HepG2 (cell line): ENCODE results near the gene CASR. TPM values are rescaled to one million over a fixed set of nuclear protein-coding genes. Genes with fewer than 3 reads are reported as not detected.

Experiments used
- ATAC-seq: fragments of 200-7000 bp; cut with Tn5 transposase; 3 replicates; pipeline ENCODE4 v1.9.1; 2020; ENCODE audit warnings: mild to moderate bottlenecking, moderate library complexity
- BruUV-seq: library from RNA; stranded (reverse); fragments of 400-500 nt; replicated peaks from 2 replicates; lab custom pipeline; 2021; lab: Mats Ljungman, UMichigan
- CTCF ChIA-PET: fragments of 300-600 bp; formaldehyde crosslinking; extraction: SDS; loops from one replicate; lab custom pipeline; 2021; ENCODE audit warnings: low total read pairs, inconsistent platforms, low intra/inter-chr PET ratio; lab: Yijun Ruan, JAX
- POLR2A ChIA-PET: fragments of 350-600 bp; sonication (Branson Sonifier 250); formaldehyde crosslinking; loops from one replicate; lab custom pipeline; 2020; ENCODE audit warnings: antibody characterized with exemption, inconsistent platforms; lab: Yijun Ruan, JAX
- DNase-seq: peaks from one replicate; pipeline ENCODE4 v3.0.0-alpha.2; 2015; ENCODE audit warnings: low spot score
- FAIRE-seq: peaks from 3 replicates; lab custom pipeline; 2011; peaks lifted over from hg19 to GRCh38; lab: Jason Lieb, UNC
- H2AFZ ChIP-seq: one replicate; pipeline ENCODE4 v1.6.1; 2011; ENCODE audit warnings: low read length, inconsistent platforms
- H3K27ac ChIP-seq: fragments of 300-600 bp; 3 replicates; pipeline ENCODE4 v1.8.0; 2011; ENCODE audit warnings: mixed run types, mild to moderate bottlenecking, mixed read lengths, low read length, inconsistent platforms; ENCODE audit not compliant: insufficient read depth; ENCODE audit errors: extremely low read length
- H3K27me3 ChIP-seq, 2 experiments: fragments of 200-600 bp in 1 of 2; 2 replicates in 1 of 2; 3 replicates in 1 of 2; pipeline versions ENCODE4 v1.6.0 to v1.8.0; 2011; ENCODE audit warnings: low read length in 2 of 2, mild to moderate bottlenecking in 2 of 2, moderate library complexity in 2 of 2, inconsistent platforms in 1 of 2; ENCODE audit not compliant: insufficient read depth in 2 of 2, control insufficient read depth in 1 of 2
- H3K36me3 ChIP-seq, 2 experiments: fragments of 200-600 bp in 1 of 2; replicated peaks in 1 of 2; 2 replicates in 1 of 2; 3 replicates in 1 of 2; pipeline versions ENCODE4 v1.5.1 to v1.8.0; 2011; ENCODE audit warnings: low read length in 2 of 2, inconsistent platforms in 1 of 2; ENCODE audit not compliant: insufficient read depth in 2 of 2, control insufficient read depth in 1 of 2
- H3K4me1 ChIP-seq: 2 replicates; pipeline ENCODE4 v1.5.1; 2012; ENCODE audit warnings: low read length, inconsistent platforms; ENCODE audit not compliant: insufficient read depth
- H3K4me2 ChIP-seq: 2 replicates; pipeline ENCODE4 v1.6.0; 2011; ENCODE audit warnings: low read depth, low read length, inconsistent platforms
- H3K4me3 ChIP-seq, 3 experiments: fragments of 200-600 bp in 1 of 3; sonication (generic), shearing (Covaris generic) in 1 of 3; replicated peaks in 1 of 3; 2 replicates each; pipeline ENCODE4 v1.5.1; 2011 to 2016; ENCODE audit warnings: low read length in 3 of 3, inconsistent platforms in 2 of 3, low read depth in 2 of 3, mild to moderate bottlenecking in 2 of 3, control low read depth in 1 of 3, mixed read lengths in 1 of 3; ENCODE audit not compliant: insufficient read depth in 1 of 3
- H3K79me2 ChIP-seq: one replicate; pipeline ENCODE4 v1.6.1; 2011; ENCODE audit warnings: low read length, inconsistent platforms; ENCODE audit not compliant: insufficient read depth
- H3K9ac ChIP-seq: 2 replicates; pipeline ENCODE4 v1.6.0; 2011; ENCODE audit warnings: mild to moderate bottlenecking, low read depth, low read length, inconsistent platforms; ENCODE audit not compliant: insufficient read depth
- H3K9me3 ChIP-seq: 2 replicates; pipeline ENCODE4 v1.5.1; 2012; ENCODE audit warnings: mild to moderate bottlenecking, low read length
- H4K20me1 ChIP-seq: 2 replicates; pipeline ENCODE4 v1.6.0; 2011; ENCODE audit warnings: inconsistent platforms, mild to moderate bottlenecking, low read length, moderate library complexity; ENCODE audit not compliant: insufficient read depth
- GABPB1 ChIP-seq: IDR thresholded peaks from 2 replicates; pipeline ENCODE4 v1.6.1; 2016; ENCODE audit warnings: mild to moderate bottlenecking, missing genetic modification reagents, moderate library complexity, missing compliant biosample characterization
- HNF1A ChIP-seq, 2 experiments: sonication (generic) in 1 of 2; formaldehyde crosslinking in 1 of 2; IDR thresholded peaks; 2 replicates each; pipeline versions ENCODE4 v1.4.0 to v1.6.1; 2016 to 2020; ENCODE audit warnings: borderline replicate concordance in 1 of 2, low read depth in 1 of 2, mild to moderate bottlenecking in 1 of 2, missing genetic modification reagents in 1 of 2
- PAXIP1 ChIP-seq: sonication (generic); formaldehyde crosslinking; conservative IDR thresholded peaks from 2 replicates; pipeline ENCODE4 v1.4.0; 2020; ENCODE audit warnings: mild to moderate bottlenecking, missing genetic modification reagents, moderate library complexity
- RARA ChIP-seq: IDR thresholded peaks from 2 replicates; pipeline ENCODE4 v1.6.1; 2016; ENCODE audit warnings: missing genetic modification reagents, missing compliant biosample characterization
- ZNF256 ChIP-seq: sonication (generic); formaldehyde crosslinking; conservative IDR thresholded peaks from 2 replicates; pipeline ENCODE4 v1.4.0; 2020; ENCODE audit warnings: missing genetic modification reagents
- ZNF839 ChIP-seq: sonication (generic); formaldehyde crosslinking; IDR thresholded peaks from 2 replicates; pipeline ENCODE4 v1.4.0; 2020; ENCODE audit warnings: missing genetic modification reagents, mild to moderate bottlenecking, borderline replicate concordance
- WGBS: methylation state at CpG from one replicate; pipeline ENCODE4 v1.1.6; 2017; ENCODE audit warnings: low lambda C conversion rate; 5-methylcytosine and 5-hydroxymethylcytosine counted together
- in situ Hi-C: cut with HindIII; loops from 2 replicates; pipeline ENCODE4 v1.10.0; 2017; ENCODE audit warnings: low pct_unique_long_range_greater_than_20kb; ENCODE audit not compliant: extremely low pct_ligation_motif_present
- intact Hi-C: fragments of 100-400 bp; cut with micrococcal nuclease; formaldehyde crosslinking; loops from one replicate; pipeline ENCODE4 v1.10.0; 2022; ENCODE audit not compliant: unreplicated experiment
- polyA plus RNA-seq, 8 experiments: library from polyadenylated mRNA; depleted of rRNA in 3 of 8; stranded (reverse) in 7 of 8; unstranded in 1 of 8; fragments of >200 nt; fragmentation: Illumina TruSeq in 4 of 8; extraction: Trizol in 4 of 8; gene quantifications; 2 replicates each; pipeline versions ENCODE4 v1.2.1 to v1.2.3, GENCODE V29; 2011 to 2016; ENCODE audit warnings: low read depth in 4 of 8, missing spikeins in 1 of 8, mixed read lengths in 1 of 8; ENCODE audit not compliant: insufficient read depth in 1 of 8
- total RNA-seq, 5 experiments: library from RNA; depleted of rRNA; stranded (reverse); fragments of >200 nt; fragmentation: Illumina TruSeq; extraction: Trizol; gene quantifications; 2 replicates each; pipeline ENCODE4 v1.2.3, GENCODE V29; 2016; ENCODE audit warnings: low read depth in 1 of 5

Gene CASR
- total and polyA plus RNA-seq, 2 of the 13 experiments (the other 11 are each of a cell fraction or from before 2014, with no cell fraction given): not detected

- peaks cover 0 to 14% of the 10 kb centered on the region in 2 experiments; a peak in 4 of 5 replicates for H3K27me3 ChIP-seq
- no peak for TF ChIP-seq RARA (CRISPR knock-in tag)
- TF ChIP-seq GABPB1 (CRISPR knock-in tag): no peak
- TF ChIP-seq PAXIP1 (CRISPR knock-in tag): no peak
- TF ChIP-seq HNF1A (IDR thresholded peaks at IDR 0.05; ENCODE audit: low read depth): no peak
- TF ChIP-seq HNF1A (CRISPR knock-in tag; IDR thresholded peaks at IDR 0.05; ENCODE audit: borderline replicate concordance): no peak
- TF ChIP-seq ZNF839 (CRISPR knock-in tag): no peak
- no peak for TF ChIP-seq ZNF256 (CRISPR knock-in tag)
- TF ChIP-seq, all 625 proteins: peak for 0
- CTCF ChIA-PET: no interaction called here
- ATAC-seq: no peak
- POLR2A ChIA-PET: no interaction called here
- WGBS: 41% methylated on average over 1 of the region's 1 CpG
- H3K4me1 ChIP-seq: no peaks in the 10 kb centered on the region
- H3K79me2 ChIP-seq: no peaks in the 10 kb centered on the region
- no TSS peak for BruUV-seq
- H3K9ac ChIP-seq: no peak overlapping the region
- no peak for FAIRE-seq
- no peak overlapping the region for H3K27ac ChIP-seq
- no peaks in the 10 kb centered on the region for H4K20me1 ChIP-seq
- no peak overlapping the region for H3K4me2 ChIP-seq
- intact Hi-C loops (no loop called here), in situ Hi-C loops (no loop called here)
- no peak overlapping the region for H3K4me3 ChIP-seq
- no peak for DNase-seq
- H3K36me3 ChIP-seq: no peaks in the 10 kb centered on the region
- no peak overlapping the region for H2AFZ ChIP-seq
- H3K9me3 ChIP-seq: no peaks in the 10 kb centered on the region
Observed at GRCh38 chr3:122188737-122189136, 5.3 kb downstream of the CASR start.
